Forelimb muscle (tissue), 1 donor: ENCODE measurements around the gene TRAPPC8. TPM values are rescaled to one million over a fixed set of nuclear protein-coding genes. Genes with fewer than 3 reads are reported as not detected.
A peak's percentile ranks its signal among the peaks of the same experiment; 100 is the strongest.
"Not testable (repeated sequence)": the region's sequence is repeated elsewhere in the genome, so short reads cannot be mapped to it uniquely, and the experiment has no call there.

Source experiments
- DNase-seq: peaks from one replicate; pipeline ENCODE4 v3.0.0-alpha.2; 2013; ENCODE audit warnings: low read depth
- polyA plus RNA-seq: library from polyadenylated mRNA; unstranded; fragments of 120-200 nt; gene quantifications from one replicate; pipeline ENCODE4 v1.2.1, GENCODE V29; 2013; ENCODE audit not compliant: insufficient read length

TRAPPC8 gene, protein sequence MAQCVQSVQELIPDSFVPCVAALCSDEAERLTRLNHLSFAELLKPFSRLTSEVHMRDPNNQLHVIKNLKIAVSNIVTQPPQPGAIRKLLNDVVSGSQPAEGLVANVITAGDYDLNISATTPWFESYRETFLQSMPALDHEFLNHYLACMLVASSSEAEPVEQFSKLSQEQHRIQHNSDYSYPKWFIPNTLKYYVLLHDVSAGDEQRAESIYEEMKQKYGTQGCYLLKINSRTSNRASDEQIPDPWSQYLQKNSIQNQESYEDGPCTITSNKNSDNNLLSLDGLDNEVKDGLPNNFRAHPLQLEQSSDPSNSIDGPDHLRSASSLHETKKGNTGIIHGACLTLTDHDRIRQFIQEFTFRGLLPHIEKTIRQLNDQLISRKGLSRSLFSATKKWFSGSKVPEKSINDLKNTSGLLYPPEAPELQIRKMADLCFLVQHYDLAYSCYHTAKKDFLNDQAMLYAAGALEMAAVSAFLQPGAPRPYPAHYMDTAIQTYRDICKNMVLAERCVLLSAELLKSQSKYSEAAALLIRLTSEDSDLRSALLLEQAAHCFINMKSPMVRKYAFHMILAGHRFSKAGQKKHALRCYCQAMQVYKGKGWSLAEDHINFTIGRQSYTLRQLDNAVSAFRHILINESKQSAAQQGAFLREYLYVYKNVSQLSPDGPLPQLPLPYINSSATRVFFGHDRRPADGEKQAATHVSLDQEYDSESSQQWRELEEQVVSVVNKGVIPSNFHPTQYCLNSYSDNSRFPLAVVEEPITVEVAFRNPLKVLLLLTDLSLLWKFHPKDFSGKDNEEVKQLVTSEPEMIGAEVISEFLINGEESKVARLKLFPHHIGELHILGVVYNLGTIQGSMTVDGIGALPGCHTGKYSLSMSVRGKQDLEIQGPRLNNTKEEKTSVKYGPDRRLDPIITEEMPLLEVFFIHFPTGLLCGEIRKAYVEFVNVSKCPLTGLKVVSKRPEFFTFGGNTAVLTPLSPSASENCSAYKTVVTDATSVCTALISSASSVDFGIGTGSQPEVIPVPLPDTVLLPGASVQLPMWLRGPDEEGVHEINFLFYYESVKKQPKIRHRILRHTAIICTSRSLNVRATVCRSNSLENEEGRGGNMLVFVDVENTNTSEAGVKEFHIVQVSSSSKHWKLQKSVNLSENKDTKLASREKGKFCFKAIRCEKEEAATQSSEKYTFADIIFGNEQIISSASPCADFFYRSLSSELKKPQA (N-terminal part only)
- polyA plus RNA-seq = 26.3 TPM

DNA sequence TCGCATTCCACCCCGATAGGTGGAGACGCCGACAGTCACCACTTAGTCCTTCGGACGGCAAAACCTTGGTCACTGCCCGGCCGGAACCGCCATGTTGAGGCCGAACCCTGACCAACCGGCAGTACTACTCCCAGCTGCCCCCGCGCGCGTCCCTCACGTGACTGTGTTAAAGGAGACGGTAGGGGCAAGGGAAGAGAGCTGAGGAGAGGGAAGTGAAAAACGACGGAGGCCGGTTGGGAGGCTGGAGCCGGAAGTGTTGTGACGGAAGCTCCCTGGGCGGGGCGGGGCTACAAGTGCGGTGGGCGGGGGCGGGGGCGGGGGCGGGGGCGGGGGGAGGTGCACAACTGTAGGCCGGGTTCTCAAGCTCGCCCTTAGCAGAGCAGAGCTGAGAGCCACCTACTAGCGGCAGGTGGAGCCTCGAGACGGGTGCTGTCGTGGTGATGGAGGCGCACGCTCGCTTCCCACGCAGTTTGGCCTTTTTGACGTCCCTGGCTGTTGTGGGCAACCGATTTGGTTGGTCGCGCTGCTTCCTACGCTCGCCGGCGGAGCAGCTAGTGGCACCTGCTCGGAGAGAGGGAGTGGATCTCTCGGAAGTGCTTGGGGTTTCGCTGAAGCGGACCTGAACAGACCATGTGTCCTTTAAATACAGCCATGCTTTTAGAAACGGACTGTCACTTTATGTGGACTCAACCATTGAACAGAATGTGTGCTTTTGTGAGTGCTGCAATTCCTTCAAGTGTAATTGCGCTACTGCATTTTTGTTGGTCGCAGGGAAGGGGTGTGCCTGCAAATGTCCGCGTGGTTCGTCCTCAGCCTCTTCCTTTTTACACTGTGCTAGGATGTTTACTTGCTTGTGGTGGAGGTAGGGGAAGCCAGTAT, at the start of gene TRAPPC8:
TSS of gene TRAPPC8 (minus strand) at position 130 of the 879 bp plus-strand sequence. CDS start 364 bp downstream, outside the sequence.
- peak; percentile 92 for DNase-seq

DNA sequence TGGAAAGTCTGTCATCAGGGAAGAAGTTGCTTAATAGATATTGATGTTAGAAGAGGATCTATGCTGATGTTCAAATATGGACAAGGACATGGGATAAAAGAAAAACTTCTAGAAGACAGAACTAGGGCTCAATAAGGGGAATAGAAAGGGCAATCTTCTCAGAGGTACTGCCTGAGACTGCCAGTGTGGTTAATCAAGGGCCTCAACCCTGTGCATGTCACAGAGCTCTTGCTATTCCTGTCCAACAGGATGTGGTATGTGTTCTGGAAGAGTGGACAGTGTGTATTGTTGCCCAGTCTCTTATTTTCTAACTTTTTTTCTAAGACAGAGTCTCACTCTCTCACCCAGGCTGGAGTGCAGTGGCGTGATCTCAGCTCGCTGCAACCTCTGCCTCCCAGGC, 47.9 kb upstream of the TRAPPC8 start:
- no peak for DNase-seq

DNA sequence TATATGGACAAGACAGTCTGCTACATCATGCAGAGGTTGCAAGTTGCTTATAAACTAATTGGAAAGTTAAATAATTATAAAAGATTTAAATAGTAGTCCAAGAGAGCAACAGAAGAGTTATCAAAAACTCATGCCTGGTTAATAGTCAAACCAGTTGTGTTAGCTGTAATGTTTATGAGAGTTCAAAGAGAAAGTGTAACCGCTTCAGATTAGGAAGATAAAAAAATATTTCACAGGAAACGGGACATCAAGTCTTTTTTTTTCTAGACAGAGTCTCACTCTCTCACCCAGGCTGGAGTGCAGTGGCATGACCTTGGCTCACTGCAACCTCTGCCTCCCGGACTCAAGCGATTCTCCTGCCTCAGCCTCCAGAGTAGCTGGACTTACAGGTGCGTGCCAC, 41.0 kb upstream of the TRAPPC8 start:
- no peak for DNase-seq

DNA sequence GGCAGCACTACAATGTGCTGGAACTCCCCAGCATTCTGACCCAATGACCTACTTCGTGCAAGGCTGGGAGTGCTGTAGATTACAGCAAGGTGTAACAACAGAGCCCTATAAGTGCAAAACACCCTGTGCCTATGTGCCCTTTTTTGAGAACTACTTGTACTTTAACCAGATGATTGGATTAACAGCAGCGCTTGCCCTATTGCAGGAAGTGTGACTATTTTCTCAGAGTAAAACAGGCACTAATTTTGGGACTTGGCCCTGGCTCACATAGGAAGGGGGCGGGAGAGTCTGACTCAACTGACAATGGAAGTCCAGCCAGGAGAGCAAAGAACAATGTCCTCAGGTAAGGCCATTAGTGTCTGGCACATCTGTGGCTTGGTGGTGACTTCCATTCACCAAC, 40.1 kb upstream of the TRAPPC8 start:
- DNase-seq = no peak

DNA sequence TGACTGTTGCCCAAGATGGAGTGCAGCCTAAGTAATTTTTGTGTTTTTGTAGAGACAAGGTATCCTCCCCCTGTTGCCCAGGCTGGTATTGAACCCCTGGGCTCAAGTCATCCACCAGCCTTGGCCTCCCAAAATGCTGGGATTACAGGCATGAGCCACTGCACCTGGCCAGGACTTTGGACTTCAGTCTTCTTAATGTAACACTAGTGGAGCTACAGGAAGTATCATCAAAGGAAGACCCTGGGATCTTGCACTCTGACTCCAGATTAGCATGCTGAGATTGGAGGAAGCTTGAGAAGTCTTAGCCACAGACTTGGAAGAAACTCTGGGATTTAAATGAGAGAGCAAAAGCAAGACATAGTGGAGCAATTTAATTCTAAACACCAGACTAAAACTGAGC, 37.9 kb upstream of the TRAPPC8 start:
- no peak for DNase-seq

DNA sequence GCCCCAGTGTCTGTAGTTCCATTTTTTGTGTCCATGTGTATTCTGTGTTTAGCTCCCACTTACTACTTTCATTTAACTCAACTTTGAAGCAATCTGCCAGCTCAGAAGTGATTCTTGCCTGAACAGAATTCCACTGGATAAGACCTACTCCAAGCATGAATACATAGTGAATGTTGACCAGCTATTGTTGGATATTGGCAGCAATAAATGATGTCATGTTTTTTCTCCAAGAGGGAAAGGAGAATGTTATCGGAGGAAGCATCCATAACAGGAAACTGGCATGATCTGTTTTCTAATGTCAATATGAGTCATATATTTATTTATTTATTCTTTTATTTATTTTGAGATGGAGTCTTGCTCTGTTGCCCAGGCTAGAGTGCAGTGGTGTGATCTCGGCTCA, 36.8 kb upstream of the TRAPPC8 start:
- DNase-seq = no peak

DNA sequence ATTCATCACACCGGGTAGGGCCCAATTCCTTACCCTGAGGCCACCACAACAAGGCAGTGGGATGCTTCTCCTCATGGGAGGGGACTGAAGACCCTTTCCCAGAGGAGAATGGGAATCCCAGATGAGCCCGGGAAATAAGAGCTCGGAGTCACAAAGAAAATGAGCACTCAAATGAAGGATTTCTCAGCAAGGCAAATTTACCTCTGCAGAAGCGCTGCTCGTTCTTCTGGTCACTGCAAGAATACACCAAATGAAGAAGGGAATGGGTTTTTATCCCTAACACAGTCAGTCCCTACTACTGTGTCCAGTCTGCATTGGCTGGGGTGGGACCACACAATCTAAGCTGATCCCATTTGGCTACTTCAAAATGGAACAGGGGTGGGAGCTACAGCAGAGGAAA, 35.7 kb upstream of the TRAPPC8 start:
- no peak for DNase-seq

DNA sequence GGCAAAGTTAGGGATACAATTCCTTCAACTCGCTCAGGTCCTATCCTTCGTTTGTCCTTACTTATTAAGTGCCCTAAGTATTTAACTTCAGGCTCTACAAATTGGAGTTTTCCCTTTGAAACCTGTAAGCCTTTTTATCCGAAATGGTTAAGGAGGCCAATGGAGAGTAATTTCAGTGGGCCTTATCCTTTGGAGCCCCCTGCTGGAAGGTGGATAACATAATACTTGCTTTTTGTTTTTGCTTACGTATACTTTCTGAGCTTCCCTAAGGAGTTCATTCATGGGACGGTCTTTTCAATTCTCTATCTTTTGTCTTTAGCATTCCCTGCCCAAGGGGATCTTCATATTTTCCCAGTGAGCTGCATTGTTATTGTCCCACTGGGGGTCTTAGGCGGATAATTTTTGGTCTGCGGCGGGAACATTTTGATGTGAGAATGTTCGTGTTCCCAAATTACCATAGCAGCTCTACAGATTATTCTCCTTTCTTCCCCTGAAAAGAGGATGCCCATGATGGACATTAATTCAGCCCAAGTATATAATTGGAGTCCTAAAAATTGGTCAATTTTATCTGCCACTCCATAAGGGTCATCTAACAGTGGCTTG, 34.4 kb upstream of the TRAPPC8 start:
- no peak for DNase-seq

DNA sequence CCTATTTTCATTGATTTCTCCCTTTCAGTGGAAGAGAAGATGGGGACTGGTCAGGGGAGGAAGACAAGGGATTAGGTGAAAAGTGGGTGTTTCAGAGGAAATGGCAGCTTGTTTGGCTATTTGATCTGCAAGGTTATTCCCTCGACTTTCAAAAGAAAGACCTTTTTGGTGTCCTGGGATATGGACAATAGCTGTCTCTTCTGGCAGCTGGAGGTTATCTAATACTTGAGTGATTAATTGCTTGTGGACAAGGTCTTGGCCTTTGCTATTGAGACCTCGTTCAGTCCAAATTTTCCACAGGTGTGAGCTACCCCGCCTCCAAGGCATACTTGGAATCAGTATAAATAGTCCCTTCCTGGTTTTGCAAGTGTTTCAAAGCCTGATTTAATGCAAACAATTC, 33.3 kb upstream of the TRAPPC8 start:
- DNase-seq = no peak

DNA sequence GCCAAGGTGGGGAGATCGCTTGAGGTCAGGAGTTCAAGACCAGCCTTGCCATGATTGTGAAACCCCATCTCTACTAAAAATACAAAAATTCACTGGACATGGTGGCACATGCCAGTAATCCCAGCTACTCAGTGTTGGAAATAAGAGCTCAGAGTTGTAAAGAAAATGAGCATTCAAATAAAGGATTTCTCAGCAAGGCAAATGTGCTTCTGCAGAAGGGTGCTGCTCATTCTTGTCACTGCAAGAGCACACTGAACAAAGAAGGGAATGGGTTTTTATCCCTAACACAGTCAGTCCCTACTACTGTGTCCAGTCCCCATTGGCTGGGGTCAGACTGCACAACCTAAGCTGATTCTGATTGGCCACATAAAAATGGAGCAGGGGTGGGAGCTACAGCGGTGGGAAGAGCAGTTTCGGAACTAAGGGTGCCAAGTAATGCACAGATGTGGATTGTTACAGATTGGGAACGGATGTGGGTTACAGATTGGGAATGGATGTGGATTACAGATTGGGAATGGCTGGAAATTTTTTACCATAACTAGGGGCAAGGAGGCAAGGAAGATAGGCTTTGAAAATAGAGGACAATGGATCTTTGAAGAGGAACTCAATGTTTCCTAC, 31.1 kb upstream of the TRAPPC8 start:
- DNase-seq = no peak

DNA sequence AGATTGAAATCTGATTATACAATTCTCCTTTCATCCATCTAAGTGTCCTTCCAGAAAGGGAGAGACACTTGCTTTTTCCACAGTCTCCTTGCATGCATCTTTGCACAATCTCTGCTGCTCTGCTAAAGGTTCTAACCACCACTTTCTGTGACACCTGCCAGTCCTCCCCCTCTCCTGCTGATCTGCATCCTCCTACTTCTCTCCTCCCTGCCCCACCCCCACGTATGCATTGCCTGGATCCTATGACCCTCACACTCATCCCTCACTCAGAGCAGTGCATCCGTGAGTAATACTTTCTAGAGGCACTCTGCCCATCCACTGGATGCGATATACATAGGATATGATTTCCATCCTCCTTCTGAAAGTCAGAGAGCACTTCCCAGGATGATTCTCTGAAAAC, 27.7 kb upstream of the TRAPPC8 start:
- DNase-seq = no peak

DNA sequence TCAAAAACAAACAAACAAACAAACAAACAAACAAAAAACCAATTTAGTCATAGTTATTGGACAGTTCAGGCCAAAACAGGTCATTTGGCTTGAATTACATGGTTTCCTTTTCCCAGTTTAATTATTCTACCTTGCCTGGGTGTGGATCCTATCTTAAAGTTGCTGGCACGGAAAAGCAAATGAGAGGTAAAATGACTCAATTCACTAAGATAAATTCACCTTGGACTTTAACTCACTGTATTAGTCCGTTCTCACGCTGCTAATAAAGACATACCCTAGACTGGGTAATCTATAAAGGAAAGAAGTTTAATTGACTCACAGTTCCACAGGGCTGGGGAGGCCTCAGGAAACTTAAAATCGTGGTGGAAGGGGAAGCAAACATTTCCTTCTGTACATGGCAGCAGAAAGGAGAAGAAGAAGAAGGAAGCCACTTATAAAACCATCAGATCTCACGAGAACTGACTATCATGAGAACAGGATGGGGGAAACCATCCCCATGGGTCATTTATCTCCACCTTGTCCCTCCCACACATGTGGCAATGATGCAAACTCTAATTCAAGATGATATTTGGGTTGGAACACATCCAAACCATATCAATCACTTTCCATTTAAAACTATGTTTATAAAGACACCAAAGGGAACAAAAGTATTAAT, 22.5 kb upstream of the TRAPPC8 start:
- DNase-seq = no peak

DNA sequence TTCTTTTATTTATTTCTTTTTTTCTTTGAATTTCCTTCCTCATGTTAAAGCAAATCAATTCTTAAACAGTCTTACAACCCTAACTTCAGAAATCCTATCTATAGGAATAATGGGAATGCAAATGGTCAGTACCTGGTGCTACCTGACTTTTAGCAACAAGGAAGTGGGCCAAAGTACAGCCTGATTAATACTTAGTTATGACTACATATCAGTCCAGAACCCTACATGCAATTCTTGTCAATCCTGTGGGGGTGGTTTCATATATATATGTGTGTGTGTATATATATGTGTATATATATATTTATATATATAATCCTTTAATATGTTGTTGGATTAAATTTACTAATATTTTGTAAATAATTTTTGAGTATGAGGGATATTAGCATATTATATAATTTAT, 14.8 kb upstream of the TRAPPC8 start:
- DNase-seq = no peak

DNA sequence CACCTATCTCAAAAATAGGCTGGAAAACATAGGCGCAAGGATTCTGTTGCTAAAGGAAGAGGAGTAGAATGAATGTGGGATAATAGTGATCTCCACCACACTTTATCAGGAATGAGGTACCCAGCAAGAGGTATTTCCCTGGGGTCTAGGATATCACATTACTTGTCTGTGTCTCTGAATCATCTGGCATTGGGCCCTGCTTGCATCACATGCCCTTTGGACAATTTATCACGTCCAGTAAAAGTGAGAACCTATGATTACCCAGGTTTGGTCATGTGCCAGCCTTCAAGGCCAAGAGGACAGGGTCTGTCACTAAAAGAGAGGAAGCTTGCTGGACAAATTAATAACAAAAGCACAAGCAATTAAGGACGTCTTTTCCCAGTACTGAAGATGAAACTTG, 11.4 kb upstream of the TRAPPC8 start:
- DNase-seq = no peak

DNA sequence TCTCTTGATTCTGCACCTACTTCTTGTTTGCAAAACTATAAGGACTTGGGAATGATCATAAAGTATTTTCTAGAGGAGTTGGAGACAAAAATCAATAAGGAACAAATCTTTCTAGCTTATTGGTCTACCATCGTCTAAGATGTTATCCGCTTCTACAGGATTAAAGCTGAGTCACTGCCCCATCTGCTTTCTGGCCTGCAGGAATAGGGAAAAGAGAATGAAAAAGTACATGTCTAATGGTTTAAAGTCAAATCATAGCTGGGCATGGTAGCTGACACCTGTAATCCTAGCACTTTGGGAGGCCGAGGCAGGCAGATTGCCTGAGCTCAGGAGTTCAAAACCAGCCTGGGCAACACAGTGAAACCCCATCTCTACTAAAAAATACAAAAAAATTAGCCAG, 10.8 kb upstream of the TRAPPC8 start:
- DNase-seq = not testable (repeated sequence)

DNA sequence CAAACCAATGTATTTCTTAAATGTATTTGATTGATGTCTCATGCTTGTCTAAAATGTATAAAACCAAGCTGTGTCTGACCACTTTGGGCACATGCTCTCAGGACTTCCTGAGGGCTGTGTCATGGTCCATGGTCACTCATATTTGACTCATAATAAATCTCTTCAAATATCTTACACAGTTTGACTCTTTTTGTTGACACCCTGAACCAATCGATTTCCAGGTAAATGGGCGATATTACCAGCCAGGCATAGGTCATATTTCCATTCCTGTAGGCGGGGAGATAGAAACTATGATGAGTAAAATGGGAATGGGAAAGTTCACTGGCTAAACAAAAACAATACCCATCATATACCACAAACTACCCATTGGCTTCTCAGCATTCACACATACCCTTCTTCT, 9.3 kb upstream of the TRAPPC8 start:
- DNase-seq = no peak

DNA sequence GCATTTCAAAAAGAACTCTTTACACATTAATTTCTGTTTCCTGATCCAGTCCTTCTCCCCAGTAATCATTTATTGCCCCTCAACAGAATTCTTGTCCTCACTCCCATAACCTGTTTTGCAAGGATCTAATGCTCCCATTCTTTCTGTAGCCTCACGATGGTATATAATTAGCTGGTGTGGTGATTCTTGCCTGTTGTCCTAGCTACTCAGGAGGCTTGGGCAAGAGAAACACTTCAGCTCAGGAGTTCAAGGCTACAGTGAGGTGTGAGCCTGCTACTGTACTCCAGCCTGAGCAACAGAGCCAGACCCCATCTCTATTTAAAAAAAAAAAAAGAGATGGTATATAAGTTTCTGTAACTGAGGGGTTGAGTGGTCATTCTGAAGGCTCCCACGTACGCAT, 7.7 kb upstream of the TRAPPC8 start:
- DNase-seq = no peak

DNA sequence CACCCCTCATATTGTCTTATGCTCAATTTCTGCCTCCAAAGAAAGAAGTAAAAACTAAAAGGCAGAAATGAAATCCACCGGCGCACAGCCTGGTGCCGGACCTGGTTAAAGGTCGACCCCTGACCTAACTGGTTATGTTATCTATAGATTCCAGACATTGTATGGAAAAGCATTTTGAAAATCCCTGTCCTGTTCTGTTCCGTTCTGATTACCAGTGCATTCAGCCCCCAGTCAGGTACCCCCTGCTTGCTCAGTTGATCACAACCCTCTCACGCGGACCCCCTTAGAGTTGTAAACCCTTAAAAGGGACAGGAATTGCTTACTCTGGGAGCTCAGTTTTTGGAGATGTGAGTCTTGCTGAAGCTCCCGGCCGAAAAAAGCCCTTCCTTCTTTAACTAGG, 5.4 kb upstream of the TRAPPC8 start:
- not testable (repeated sequence) for DNase-seq

DNA sequence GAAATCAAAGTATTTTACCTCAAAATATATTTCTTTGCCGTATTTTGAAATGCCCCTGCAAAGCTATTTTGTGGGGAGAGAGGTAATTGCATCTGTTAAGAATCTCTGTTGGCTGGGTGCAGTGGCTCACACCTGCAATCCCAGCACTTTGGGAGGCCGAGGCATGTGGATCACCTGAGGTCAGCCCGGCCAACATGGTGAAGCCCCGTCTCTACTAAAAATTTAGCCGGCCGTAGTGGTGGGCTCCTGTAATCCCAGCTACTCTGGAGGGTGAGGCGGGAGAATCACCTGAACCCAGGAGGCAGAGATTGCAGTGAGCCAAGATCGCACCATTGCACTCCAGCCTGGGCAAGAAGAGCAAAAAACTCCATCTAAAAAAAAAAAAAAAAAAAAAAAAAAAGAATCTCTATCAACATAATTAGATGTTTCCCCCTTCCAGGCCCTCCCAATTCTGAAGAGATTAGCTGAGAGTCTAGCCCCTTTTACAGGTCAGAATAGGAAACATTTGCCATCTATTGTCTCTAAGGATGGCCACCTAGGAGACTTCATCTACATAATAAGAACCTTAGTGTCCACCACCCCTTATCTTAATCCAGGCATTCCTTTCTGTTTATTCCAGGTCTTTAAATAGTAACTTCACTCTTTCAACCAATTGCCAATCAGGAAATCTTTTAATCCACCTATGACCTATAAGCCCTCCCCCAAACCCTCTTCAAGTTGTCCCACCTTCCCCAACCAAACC, 3.5 kb upstream of the TRAPPC8 start:
- DNase-seq = no peak
